ENCODE measurements around the gene COL23A1.

Gene COL23A1

GRCh38 chr5:178325311-178325678 is 264.9 kb downstream of the COL23A1 start:
- Histone ChIP-seq H3K27ac (ENCODE audit: low read length) (no peak overlapping the region), H2AFZ (ENCODE audit: low read length) (no peak overlapping the region), H4K20me1 (ENCODE audit: insufficient read depth, low read length) (no peaks in the 10 kb centered on the region), H3K9me2 (replicated peaks; ENCODE audit: insufficient read depth, low read length) (no peaks in the 10 kb centered on the region), H3K36me3 (replicated peaks; ENCODE audit: insufficient read depth, low read length) (no peaks in the 10 kb centered on the region), H3K4me2 (ENCODE audit: low read depth, low read length) (no peak overlapping the region), H3K4me1 (ENCODE audit: low read length) (no peaks in the 10 kb centered on the region), H3F3A (ENCODE audit: insufficient read depth, low read length) (no peaks in the 10 kb centered on the region), H3K27me3 (replicated peaks; ENCODE audit: insufficient read depth, low read length) (peaks cover 39% of the 10 kb centered on the region), H3K4me3 (ENCODE audit: low read length) (no peak overlapping the region), H3K9ac (ENCODE audit: low read length) (no peak overlapping the region), H3K9me3 (replicated peaks; ENCODE audit: insufficient read depth, low read length) (no peaks in the 10 kb centered on the region), H3K79me2 (ENCODE audit: low read length) (no peaks in the 10 kb centered on the region)
- TF ChIP-seq EZH2phosphoT487 (IDR thresholded peaks at IDR 0.05; ENCODE audit: low read length), result no peak
- TF ChIP-seq CTCF (IDR thresholded peaks at IDR 0.05; ENCODE audit: low read length), result no peak
- TF ChIP-seq EZH2 (optimal IDR thresholded peaks at IDR 0.05; ENCODE audit: low read depth, low read length), result no peak
- no peak for DNase-seq

GRCh38 chr5:178324481-178325310 is 265.5 kb downstream of the COL23A1 start:
- H3K9me3 ChIP-seq (replicated peaks; ENCODE audit: insufficient read depth, low read length), result no peaks in the 10 kb centered on the region
- no peak overlapping the region for H3K4me2 ChIP-seq (ENCODE audit: low read depth, low read length)
- no peaks in the 10 kb centered on the region for H3F3A ChIP-seq (ENCODE audit: insufficient read depth, low read length)
- no peaks in the 10 kb centered on the region for H3K4me1 ChIP-seq (ENCODE audit: low read length)
- H3K4me3 ChIP-seq (ENCODE audit: low read length), result no peak overlapping the region
- no peaks in the 10 kb centered on the region for H3K79me2 ChIP-seq (ENCODE audit: low read length)
- H3K36me3 ChIP-seq (replicated peaks; ENCODE audit: insufficient read depth, low read length), result no peaks in the 10 kb centered on the region
- TF ChIP-seq EZH2 (optimal IDR thresholded peaks at IDR 0.05; ENCODE audit: low read depth, low read length) (no peak), EZH2phosphoT487 (IDR thresholded peaks at IDR 0.05; ENCODE audit: low read length) (no peak), CTCF (IDR thresholded peaks at IDR 0.05; ENCODE audit: low read length) (no peak)
- no peaks in the 10 kb centered on the region for H3K9me2 ChIP-seq (replicated peaks; ENCODE audit: insufficient read depth, low read length)
- DNase-seq, result no peak
- H3K27me3 ChIP-seq (replicated peaks; ENCODE audit: insufficient read depth, low read length), result peaks cover 40% of the 10 kb centered on the region
- H4K20me1 ChIP-seq (ENCODE audit: insufficient read depth, low read length), result no peaks in the 10 kb centered on the region
- H2AFZ ChIP-seq (ENCODE audit: low read length), result no peak overlapping the region
- no peak overlapping the region for H3K27ac ChIP-seq (ENCODE audit: low read length)
- no peak overlapping the region for H3K9ac ChIP-seq (ENCODE audit: low read length)

- Histone ChIP-seq H3K27me3 (replicated peaks; ENCODE audit: insufficient read depth, low read length) (peaks cover 45% of the 10 kb centered on the region), H3K9me3 (replicated peaks; ENCODE audit: insufficient read depth, low read length) (no peaks in the 10 kb centered on the region), H4K20me1 (ENCODE audit: insufficient read depth, low read length) (no peaks in the 10 kb centered on the region), H3K79me2 (ENCODE audit: low read length) (no peaks in the 10 kb centered on the region), H3F3A (ENCODE audit: insufficient read depth, low read length) (no peaks in the 10 kb centered on the region), H3K4me3 (ENCODE audit: low read length) (no peak overlapping the region), H3K27ac (ENCODE audit: low read length) (no peak overlapping the region), H3K9ac (ENCODE audit: low read length) (no peak overlapping the region), H3K9me2 (replicated peaks; ENCODE audit: insufficient read depth, low read length) (no peaks in the 10 kb centered on the region), H3K36me3 (replicated peaks; ENCODE audit: insufficient read depth, low read length) (no peaks in the 10 kb centered on the region), H3K4me1 (ENCODE audit: low read length) (no peaks in the 10 kb centered on the region), H3K4me2 (ENCODE audit: low read depth, low read length) (no peak overlapping the region), H2AFZ (ENCODE audit: low read length) (no peak overlapping the region)
- no peak for DNase-seq
- TF ChIP-seq EZH2 (optimal IDR thresholded peaks at IDR 0.05; ENCODE audit: low read depth, low read length) (no peak), EZH2phosphoT487 (IDR thresholded peaks at IDR 0.05; ENCODE audit: low read length) (no peak), CTCF (IDR thresholded peaks at IDR 0.05; ENCODE audit: low read length) (no peak)
These were observed 266.2 kb downstream of the COL23A1 start for GRCh38 chr5:178323961-178324360.

All from MM.1S (cell line).